Right cardiac atrium (tissue), 5 donors: ENCODE data around the gene PTOV1. TPM values are rescaled to one million over a fixed set of nuclear protein-coding genes. Genes with fewer than 3 reads are reported as not detected.

Experiments
- ATAC-seq, 2 donors: fragments of 200-7000 bp; cut with Tn5 transposase; one replicate each; pipeline versions ENCODE4 v1.8.0 to v1.9.1; 2020; ENCODE audit warnings: moderate library complexity in 2 of 2, mild to moderate bottlenecking in 1 of 2
- DNase-seq, 3 donors: peaks; one replicate each; pipeline ENCODE4 v3.0.0-alpha.2; 2020
- H3K27ac ChIP-seq: one replicate; pipeline ENCODE4 v1.5.1; 2013; ENCODE audit warnings: mild to moderate bottlenecking, low read length, control low read depth, moderate library complexity
- H3K27me3 ChIP-seq: one replicate; pipeline ENCODE4 v1.6.1; 2013; ENCODE audit not compliant: control insufficient read depth, insufficient read depth
- H3K4me1 ChIP-seq: one replicate; pipeline ENCODE4 v1.6.1; 2013; ENCODE audit warnings: low read length; ENCODE audit not compliant: control insufficient read depth, insufficient read depth
- H3K4me3 ChIP-seq: one replicate; pipeline ENCODE4 v1.5.1; 2013; ENCODE audit warnings: low read length, control low read depth
- H3K9me3 ChIP-seq: one replicate; pipeline ENCODE4 v1.6.1; 2013; ENCODE audit warnings: low read length; ENCODE audit not compliant: control insufficient read depth
- WGBS: extraction: QIAGEN DNeasy Blood & Tissue Kit; methylation state at CpG from one replicate; pipeline ENCODE4 v1.1.7; 2013; 5-methylcytosine and 5-hydroxymethylcytosine counted together
- intact Hi-C, 4 donors: fragments of 100-400 bp; cut with DNase I; formaldehyde crosslinking; loops; one replicate each; pipeline versions ENCODE4 v1.11.0 to v1.14.0; 2022 to 2023
- polyA plus RNA-seq: library from polyadenylated mRNA; stranded (reverse); fragments of 200-250 nt; gene quantifications from one replicate; pipeline ENCODE4 v1.2.3, GENCODE V29; 2013
- total RNA-seq, 4 donors: library from RNA; stranded (reverse); fragmentation: NEBNext Ultra II Directional; extraction: Animal tissue kit (Norgen Biotek cat#: 25700); gene quantifications; one replicate each; pipeline ENCODE4 v1.2.1, GENCODE V29; 2021
- donor health status: healthy with polysubstance abuse.
- donor health status: DM: no; HTN: yes; CAD: no.
- donor health status: DM: no; HTN: no; CAD: no.
- donor health status: DM: no; HTN: yes; CAD: no; lungs with severe emphysema.
- donor health status: DM: yes; HTN: yes; CAD: no.

PTOV1 gene
- total and polyA plus RNA-seq, 5 donors: 127 to 146 (median 138) TPM

DNA sequence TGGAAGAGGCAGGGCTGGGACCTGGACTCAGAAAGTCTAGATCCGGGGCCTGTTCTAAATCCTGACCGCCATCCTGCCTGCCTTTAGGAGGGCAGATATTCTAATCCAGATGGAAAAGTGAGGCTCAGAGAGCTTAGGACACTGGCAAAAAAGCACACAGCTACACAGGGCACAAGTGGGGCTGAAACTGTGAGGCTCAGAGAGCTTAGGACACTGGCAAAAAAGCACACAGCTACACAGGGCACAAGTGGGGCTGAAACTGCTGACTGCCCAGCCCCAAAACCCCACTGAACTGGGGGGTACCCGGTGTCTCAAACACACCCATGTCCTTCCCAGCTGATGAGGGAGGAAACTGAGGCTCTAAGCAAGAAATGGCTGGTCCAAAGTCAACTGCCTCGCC lies 24.2 kb downstream of the PTOV1 start:
- DNase-seq (peak in 1 of 3 donors; percentile 32), ATAC-seq (no peak)
- 83% methylated on average over 4 of the region's 4 CpGs for WGBS
- Histone ChIP-seq H3K27ac (no peak overlapping the region), H3K9me3 (no peaks in the 10 kb centered on the region), H3K4me3 (no peak overlapping the region), H3K27me3 (no peaks in the 10 kb centered on the region), H3K4me1 (peaks cover 6% of the 10 kb centered on the region)
- intact Hi-C loops: no loop called here

DNA sequence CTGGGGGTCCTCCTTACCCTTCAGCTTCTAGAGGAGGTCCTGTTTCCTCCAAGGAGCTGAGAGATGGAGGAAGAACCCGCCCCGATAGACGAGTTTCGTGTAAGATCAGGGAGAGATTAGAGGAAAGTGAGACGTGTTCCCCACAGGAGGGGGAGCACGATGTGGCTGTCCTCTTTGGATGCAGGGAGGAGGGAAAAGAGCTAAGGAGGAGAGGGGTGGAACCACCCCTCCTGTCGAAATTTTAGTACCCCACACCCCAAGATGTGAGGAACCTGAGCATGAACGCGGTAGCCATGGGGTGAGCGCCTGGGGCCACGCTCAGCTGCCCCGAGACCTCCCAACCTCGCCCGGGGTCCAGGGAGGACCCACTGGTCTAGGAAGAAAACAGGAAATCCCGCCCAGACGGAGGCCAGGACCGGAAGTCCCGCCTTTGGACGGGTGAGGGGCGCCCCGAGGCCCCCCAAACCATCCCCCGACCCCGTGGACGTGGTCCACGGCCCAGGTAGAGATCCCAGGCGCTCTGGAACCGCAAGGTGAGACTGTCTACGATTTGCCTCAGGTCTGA lies 25.0 kb downstream of the PTOV1 start:
- ATAC-seq (peak; percentile 9 to 26), DNase-seq (peak; percentile 72 to 90 (median 89))
- peak overlapping the region; percentile 92 for H3K27ac ChIP-seq
- WGBS: 1% methylated on average over 28 of the region's 28 CpGs
- no peaks in the 10 kb centered on the region for H3K9me3 ChIP-seq
- peak overlapping the region; percentile 76 for H3K4me3 ChIP-seq
- peaks cover 6% of the 10 kb centered on the region for H3K4me1 ChIP-seq
- intact Hi-C loops: no loop called here
- H3K27me3 ChIP-seq: no peaks in the 10 kb centered on the region

GRCh38 chr19:49876422-49877019 lies 25.6 kb downstream of the PTOV1 start:
- H3K9me3 ChIP-seq: no peaks in the 10 kb centered on the region
- H3K27me3 ChIP-seq: no peaks in the 10 kb centered on the region
- H3K4me1 ChIP-seq: peaks cover 6% of the 10 kb centered on the region
- ATAC-seq (peak; percentile 81 to 85), DNase-seq (peak; percentile 98 to 99 (median 99))
- intact Hi-C loops: no loop called here
- H3K27ac ChIP-seq: peak overlapping the region; percentile 99
- H3K4me3 ChIP-seq: peak overlapping the region; percentile 76
- WGBS: under 1% methylated on average over 46 of the region's 46 CpGs

GRCh38 chr19:49877020-49877878 lies 26.3 kb downstream of the PTOV1 start, which contains the start of the genes AKT1S1 and TBC1D17:
TSS of gene AKT1S1 (minus strand) at chr19:49877355. CDS start at chr19:49873295, 4,060 bp downstream.
TSS of gene TBC1D17 (plus strand) at chr19:49877702. CDS start at chr19:49877724, 22 bp downstream.
- H3K4me3 ChIP-seq: peak within 1 kb of the TSS; percentile 76
- H3K9me3 ChIP-seq: no peaks in the 10 kb centered on the region
- peak; percentile 83 to 89 for ATAC-seq
- whole genome bisulfite sequencing: under 1% methylated on average over 61 of the region's 61 CpGs
- no peaks in the 10 kb centered on the region for H3K27me3 ChIP-seq
- intact Hi-C loops: no loop called here
- peaks cover 6% of the 10 kb centered on the region for H3K4me1 ChIP-seq
- DNase-seq: peak; percentile 99
- H3K27ac ChIP-seq: peak within 1 kb of the TSS; percentile 99

GRCh38 chr19:49877879-49878743 lies 27.2 kb downstream of the PTOV1 start:
- ATAC-seq (peak; percentile 84), DNase-seq (peak; percentile 99 to 100 (median 99))
- H3K27me3 ChIP-seq: no peaks in the 10 kb centered on the region
- H3K9me3 ChIP-seq: no peaks in the 10 kb centered on the region
- intact Hi-C loops: no loop called here
- peaks cover 6% of the 10 kb centered on the region for H3K4me1 ChIP-seq
- H3K4me3 ChIP-seq: peak overlapping the region; percentile 61
- WGBS: 9% methylated on average over 41 of the region's 41 CpGs
- H3K27ac ChIP-seq: peak overlapping the region; percentile 98

- Histone ChIP-seq H3K4me1 (peaks cover 6% of the 10 kb centered on the region), H3K9me3 (no peaks in the 10 kb centered on the region), H3K27me3 (no peaks in the 10 kb centered on the region), H3K4me3 (no peak overlapping the region), H3K27ac (no peak overlapping the region)
- DNase-seq (peak; percentile 12 to 56 (median 40)), ATAC-seq (no peak)
- WGBS: 85% methylated on average over 9 of the region's 9 CpGs
- intact Hi-C loops: no loop called here
Measured at GRCh38 chr19:49878744-49879070, 27.7 kb downstream of the PTOV1 start.

GRCh38 chr19:49879243-49879963 lies 28.4 kb downstream of the PTOV1 start:
- Histone ChIP-seq H3K27ac (no peak overlapping the region), H3K9me3 (no peaks in the 10 kb centered on the region), H3K27me3 (no peaks in the 10 kb centered on the region), H3K4me3 (no peak overlapping the region), H3K4me1 (peaks cover 6% of the 10 kb centered on the region)
- intact Hi-C loops: no loop called here
- DNase-seq: peak; percentile 16 to 48 (median 42)
- WGBS: 95% methylated on average over 12 of the region's 12 CpGs
- no peak for ATAC-seq

GRCh38 chr19:49880162-49880869 lies 29.4 kb downstream of the PTOV1 start:
- no peaks in the 10 kb centered on the region for H3K9me3 ChIP-seq
- H3K4me1 ChIP-seq: peaks cover 5% of the 10 kb centered on the region
- peak in 2 of 3 donors; percentile 16 to 60 for DNase-seq
- 92% methylated on average over 10 of the region's 10 CpGs for WGBS
- no peak overlapping the region for H3K27ac ChIP-seq
- intact Hi-C loops: no loop called here
- no peak for ATAC-seq
- H3K27me3 ChIP-seq: no peaks in the 10 kb centered on the region
- H3K4me3 ChIP-seq: no peak overlapping the region

GRCh38 chr19:49881186-49881585 lies 30.2 kb downstream of the PTOV1 start:
- DNase-seq (peak in 2 of 3 donors; percentile 54 to 57), ATAC-seq (no peak)
- WGBS: 94% methylated on average over 17 of the region's 17 CpGs
- intact Hi-C loops: no loop called here
- Histone ChIP-seq H3K27me3 (no peaks in the 10 kb centered on the region), H3K27ac (no peak overlapping the region), H3K4me3 (no peak overlapping the region), H3K9me3 (no peaks in the 10 kb centered on the region), H3K4me1 (no peaks in the 10 kb centered on the region)
